GM18505 (cell line): ENCODE results near the gene ADCY9.

Experiments used
- ATAC-seq: cut with Tn5 transposase; IDR thresholded peaks from one replicate; pipeline ENCODE4 v1.9.1; 2021; ENCODE audit not compliant: unreplicated experiment
- POLR2A ChIP-seq: IDR thresholded peaks from 4 replicates; pipeline ENCODE4 v1.6.1; 2011; ENCODE audit warnings: borderline replicate concordance; ENCODE audit not compliant: insufficient read depth, insufficient read length; ENCODE audit errors: extremely low read depth

The ADCY9 gene

GRCh38 chr16:3999479-4000325, 116.5 kb downstream of the ADCY9 start:
- ATAC-seq, result no peak
- TF ChIP-seq POLR2A, result no peak

- ATAC-seq, result no peak
Observed at GRCh38 chr16:3998793-3999478, 117.3 kb downstream of the ADCY9 start.

GRCh38 chr16:3997231-3997841, 118.9 kb downstream of the ADCY9 start:
- TF ChIP-seq POLR2A, result no peak
- ATAC-seq, result no peak

More at GRCh38 chr16:3998793-3999478, 117.3 kb downstream of the ADCY9 start:
- no peak for TF ChIP-seq POLR2A

- ATAC-seq, result no peak
- TF ChIP-seq POLR2A, result no peak
Observed at GRCh38 chr16:3995001-3995400, 121.2 kb downstream of the ADCY9 start.

GRCh38 chr16:3993052-3993785, 123.0 kb downstream of the ADCY9 start:
- no peak for ATAC-seq
- no peak for TF ChIP-seq POLR2A

- TF ChIP-seq POLR2A, result no peak
- ATAC-seq, result no peak
Observed at GRCh38 chr16:3992297-3993051, 123.8 kb downstream of the ADCY9 start.

GRCh38 chr16:3988824-3989223, 127.4 kb downstream of the ADCY9 start:
- no peak for TF ChIP-seq POLR2A

GRCh38 chr16:3988011-3988410, 128.2 kb downstream of the ADCY9 start:
- no peak for TF ChIP-seq POLR2A
- no peak for ATAC-seq

More at GRCh38 chr16:3988824-3989223, 127.4 kb downstream of the ADCY9 start:
- ATAC-seq, result no peak

- TF ChIP-seq POLR2A, result no peak
- ATAC-seq, result no peak
Observed at GRCh38 chr16:3987231-3987630, 129.0 kb downstream of the ADCY9 start.

- TF ChIP-seq POLR2A, result no peak
- no peak for ATAC-seq
Observed at GRCh38 chr16:3986235-3986544, 130.1 kb downstream of the ADCY9 start.

- TF ChIP-seq POLR2A, result no peak
- ATAC-seq, result no peak
Observed at GRCh38 chr16:3984111-3985060, 131.9 kb downstream of the ADCY9 start.
